ENCODE measurements around the gene CYBB. TPM values are rescaled to one million over a fixed set of nuclear protein-coding genes. Genes with fewer than 3 reads are reported as not detected.

CYBB gene
- total and polyA plus RNA-seq, 12 donors: 1.9 to 106 (median 7.4) TPM

DNA sequence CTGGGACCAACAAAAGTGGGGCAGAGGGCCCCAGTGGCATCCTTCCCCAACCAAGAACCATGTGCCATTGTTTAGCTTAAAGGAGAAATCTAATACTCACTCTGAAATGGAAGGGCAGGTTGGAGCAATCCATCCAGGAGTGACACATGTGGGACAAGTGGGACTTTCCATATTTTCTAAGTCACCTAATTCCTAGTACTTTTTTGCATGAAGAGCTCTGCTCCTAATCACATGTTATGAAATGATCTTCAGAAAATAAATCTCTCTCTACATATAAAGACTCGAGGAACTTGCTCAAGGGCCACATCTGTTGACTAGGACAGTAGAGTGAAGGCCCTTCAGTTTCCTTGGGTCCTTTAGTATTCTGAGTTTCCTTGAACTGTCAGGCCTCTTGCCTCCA lies 2.5 kb downstream of the CYBB start:
- intact Hi-C loops (cut with DNase I): no loop called here
- Histone ChIP-seq H3K27me3 (peaks cover 0 to 8% (median 0%) of the 10 kb centered on the region in 7 donors), H3K9me3 (no peaks in the 10 kb centered on the region), H3K4me1 (peaks cover 0 to 12% (median 0%) of the 10 kb centered on the region in 9 donors), H3K36me3 (no peaks in the 10 kb centered on the region), H3K4me3 (peak overlapping the region in 2 of 10 donors; percentile 5 to 43), H3K27ac (peak overlapping the region in 1 of 10 donors; percentile 57)
- ATAC-seq (no peak), DNase-seq (no peak)
- WGBS, 2 donors: 91 to 96% methylated on average over 1 of the region's 1 CpG
- no peak for TF ChIP-seq CTCF (IDR thresholded peaks at IDR 0.05)

- Histone ChIP-seq H3K4me3 (peak overlapping the region in 1 of 10 donors; percentile 43), H3K27me3 (peaks cover 0 to 8% (median 0%) of the 10 kb centered on the region in 7 donors), H3K9me3 (no peaks in the 10 kb centered on the region), H3K36me3 (no peaks in the 10 kb centered on the region), H3K27ac (peak overlapping the region in 1 of 10 donors; percentile 9), H3K4me1 (peaks cover 0 to 13% (median 0%) of the 10 kb centered on the region in 9 donors)
- no peak for TF ChIP-seq CTCF (IDR thresholded peaks at IDR 0.05)
- peak in 1 of 2 donors; percentile 7 for DNase-seq
- intact Hi-C loops (cut with DNase I): no loop called here
- ATAC-seq: no peak
- 76 to 88% methylated on average over 4 of the region's 4 CpGs for WGBS, 2 donors
Measured at GRCh38 chrX:37783305-37783704, 3.4 kb downstream of the CYBB start.

DNA sequence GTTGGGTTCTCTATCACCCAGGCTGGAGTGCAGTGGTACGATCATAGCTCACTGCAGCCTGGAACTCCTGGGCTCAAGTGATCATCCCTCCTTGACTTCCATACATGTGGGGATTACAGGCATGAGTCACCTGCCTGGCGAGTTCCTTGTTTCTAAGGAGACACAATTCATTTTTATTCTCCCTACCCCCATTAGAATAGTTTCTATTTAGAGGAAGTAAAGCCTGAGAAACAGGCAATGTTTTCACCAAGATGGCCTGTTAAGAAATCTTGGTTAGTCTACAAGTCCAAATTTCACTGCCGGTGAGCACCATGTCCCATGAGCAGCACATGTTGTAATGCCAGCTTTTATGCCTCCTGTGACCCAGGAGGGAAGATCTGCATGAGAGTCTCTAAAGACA lies 5.7 kb downstream of the CYBB start:
- peak overlapping the region in 1 of 10 donors; percentile 16 for H3K4me3 ChIP-seq
- no peaks in the 10 kb centered on the region for H3K36me3 ChIP-seq
- 79 to 90% methylated on average over 3 of the region's 3 CpGs for WGBS, 2 donors
- H3K9me3 ChIP-seq: no peaks in the 10 kb centered on the region
- DNase-seq: no peak
- peaks cover 0 to 14% (median 0%) of the 10 kb centered on the region in 7 donors for H3K27me3 ChIP-seq
- ATAC-seq: peak in 1 of 8 donors; percentile 27
- H3K4me1 ChIP-seq: peaks cover 0 to 14% (median 0%) of the 10 kb centered on the region in 9 donors
- TF ChIP-seq CTCF (IDR thresholded peaks at IDR 0.05): no peak
- peak overlapping the region in 1 of 10 donors; percentile 73 for H3K27ac ChIP-seq
- intact Hi-C loops (cut with DNase I): no loop called here

DNA sequence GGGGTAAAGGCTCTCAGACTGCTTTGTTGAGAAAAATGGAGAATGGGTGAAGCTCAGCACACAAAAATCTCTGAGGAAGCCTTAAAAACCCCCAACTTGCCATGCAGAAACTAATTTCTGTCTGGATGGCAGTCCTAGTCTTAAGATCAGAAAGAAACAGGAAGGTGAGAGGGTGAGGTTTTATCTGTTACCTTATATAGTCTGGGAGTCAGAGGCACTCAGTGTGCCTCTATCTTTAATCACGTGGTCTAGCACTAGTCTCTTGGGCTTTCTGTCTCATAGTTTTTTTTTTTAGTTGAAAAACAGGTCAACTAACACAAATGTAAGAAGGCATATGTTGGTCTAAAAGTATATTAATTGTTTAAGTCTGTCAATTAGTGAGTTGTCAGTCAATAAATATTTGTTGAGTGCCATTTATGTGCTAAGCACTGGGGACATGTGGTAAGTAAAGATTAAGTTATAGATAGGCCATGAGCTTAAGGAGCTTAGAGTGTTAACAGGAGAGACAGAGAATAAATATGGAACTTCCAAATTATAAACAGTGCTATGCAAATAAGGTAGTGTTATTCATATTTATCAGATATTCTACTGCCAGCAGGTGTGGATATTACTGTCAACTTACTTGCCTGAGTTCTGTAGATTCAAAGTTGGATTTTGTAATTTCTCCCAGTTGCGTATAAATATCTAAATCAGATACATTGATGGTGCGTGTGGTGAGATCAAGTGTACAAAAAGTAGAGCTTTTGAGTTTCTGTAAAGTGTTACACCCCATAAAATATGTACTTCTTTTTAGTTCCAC lies 7.0 kb downstream of the CYBB start:
- Histone ChIP-seq H3K4me1 (peaks cover 0 to 14% (median 0%) of the 10 kb centered on the region in 9 donors), H3K4me3 (peak overlapping the region in 1 of 10 donors; percentile 16), H3K9me3 (no peaks in the 10 kb centered on the region), H3K27ac (peak overlapping the region in 1 of 10 donors; percentile 73), H3K27me3 (peaks cover 0 to 14% (median 0%) of the 10 kb centered on the region in 7 donors), H3K36me3 (no peaks in the 10 kb centered on the region)
- ATAC-seq (no peak), DNase-seq (no peak)
- TF ChIP-seq CTCF (IDR thresholded peaks at IDR 0.05): no peak
- WGBS, 2 donors: 58 to 62% methylated on average over 3 of the region's 3 CpGs
- intact Hi-C loops (cut with DNase I): no loop called here

Measured in heart right ventricle (tissue), 16 donors.